Adipocyte (in vitro differentiated cells): ENCODE data around the gene PRR35.
A peak's percentile ranks its signal among the peaks of the same experiment; 100 is the strongest.

Experiments used
- DNase-seq: peaks from one replicate; pipeline ENCODE4 v3.0.0-alpha.2; 2015; ENCODE audit warnings: low read depth
- H3K27me3 ChIP-seq: replicated peaks from 2 replicates; pipeline ENCODE4 v1.7.0; 2013; ENCODE audit warnings: mild to moderate bottlenecking, low read length, moderate library complexity; ENCODE audit not compliant: control insufficient read depth, insufficient read depth
- H3K36me3 ChIP-seq: 2 replicates; pipeline ENCODE4 v1.7.0; 2013; ENCODE audit warnings: low read length, mild to moderate bottlenecking, moderate library complexity; ENCODE audit not compliant: control insufficient read depth, insufficient read depth, severe bottlenecking
- H3K4me1 ChIP-seq: 2 replicates; pipeline ENCODE4 v1.7.0; 2013; ENCODE audit warnings: mild to moderate bottlenecking, low read length, moderate library complexity; ENCODE audit not compliant: control insufficient read depth, insufficient read depth
- H3K4me3 ChIP-seq: 2 replicates; pipeline ENCODE4 v1.7.0; 2013; ENCODE audit warnings: mild to moderate bottlenecking, low read length, moderate library complexity
- H3K9ac ChIP-seq: 2 replicates; pipeline ENCODE4 v1.7.0; 2013; ENCODE audit warnings: mild to moderate bottlenecking, low read length, moderate library complexity
- H3K9me3 ChIP-seq: 2 replicates; pipeline ENCODE4 v1.7.0; 2013; ENCODE audit warnings: mild to moderate bottlenecking, low read length, moderate library complexity; ENCODE audit not compliant: control insufficient read depth

Gene PRR35

GRCh38 chr16:522320-523096, 37.7 kb upstream of the PRR35 start:
- no peak overlapping the region for H3K4me3 ChIP-seq
- peaks cover 24% of the 10 kb centered on the region for H3K4me1 ChIP-seq
- peaks cover 20% of the 10 kb centered on the region for H3K36me3 ChIP-seq
- no peaks in the 10 kb centered on the region for H3K27me3 ChIP-seq
- H3K9ac ChIP-seq = no peak overlapping the region
- no peaks in the 10 kb centered on the region for H3K9me3 ChIP-seq
- no peak for DNase-seq

GRCh38 chr16:523097-523741, 37.0 kb upstream of the PRR35 start:
- Histone ChIP-seq H3K9me3 (no peaks in the 10 kb centered on the region), H3K4me1 (peaks cover 24% of the 10 kb centered on the region), H3K27me3 (no peaks in the 10 kb centered on the region), H3K9ac (no peak overlapping the region), H3K36me3 (peaks cover 20% of the 10 kb centered on the region), H3K4me3 (no peak overlapping the region)
- no peak for DNase-seq

GRCh38 chr16:524274-525040, 35.7 kb upstream of the PRR35 start:
- peaks cover 16% of the 10 kb centered on the region for H3K36me3 ChIP-seq
- H3K9ac ChIP-seq = peak overlapping the region; percentile 34

GRCh38 chr16:525123-525519, 35.1 kb upstream of the PRR35 start:
- no peak for DNase-seq
- Histone ChIP-seq H3K36me3 (peaks cover 9% of the 10 kb centered on the region), H3K9ac (peak overlapping the region; percentile 98), H3K4me3 (peak overlapping the region; percentile 94), H3K27me3 (no peaks in the 10 kb centered on the region), H3K4me1 (peaks cover 36% of the 10 kb centered on the region), H3K9me3 (no peaks in the 10 kb centered on the region)

More at GRCh38 chr16:524274-525040, 35.7 kb upstream of the PRR35 start:
- Histone ChIP-seq H3K27me3 (no peaks in the 10 kb centered on the region), H3K4me3 (no peak overlapping the region), H3K9me3 (no peaks in the 10 kb centered on the region), H3K4me1 (peaks cover 30% of the 10 kb centered on the region)
- no peak for DNase-seq

DNA sequence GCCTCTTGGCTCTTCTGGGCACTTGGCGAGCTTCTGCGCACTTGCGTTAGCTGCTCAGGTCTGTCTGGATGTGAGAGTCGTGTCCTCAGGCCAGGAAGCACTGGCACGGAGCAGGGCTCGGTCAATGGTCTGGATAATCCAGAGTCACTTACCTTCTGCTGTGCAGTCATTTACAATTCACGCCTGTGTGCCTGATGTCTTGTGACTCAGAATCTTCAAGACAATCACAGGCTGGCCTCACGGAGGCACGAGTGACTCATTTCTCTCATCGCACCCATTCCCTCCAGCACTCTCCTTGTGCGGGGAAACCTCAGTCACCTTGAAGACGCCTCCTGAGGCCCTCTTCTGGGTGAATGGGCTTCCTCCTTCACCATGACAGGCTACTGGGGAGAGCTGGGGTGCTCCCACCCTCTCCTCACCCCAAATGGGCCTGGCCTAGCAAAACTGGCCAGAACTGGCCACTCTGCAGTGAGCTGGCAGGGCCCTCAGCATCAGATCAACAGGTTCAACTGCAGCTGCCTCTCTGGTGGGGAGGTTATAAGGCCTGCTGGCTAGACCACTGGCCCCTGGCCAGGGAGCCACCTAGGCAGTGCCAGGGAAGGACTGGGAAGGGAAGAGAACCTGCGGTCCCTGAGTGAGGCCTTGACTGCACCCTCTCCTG, 34.5 kb upstream of the PRR35 start:
- no peaks in the 10 kb centered on the region for H3K9me3 ChIP-seq
- no peaks in the 10 kb centered on the region for H3K27me3 ChIP-seq
- H3K9ac ChIP-seq = peak overlapping the region; percentile 98
- H3K4me1 ChIP-seq = peaks cover 41% of the 10 kb centered on the region
- peak; percentile 83 for DNase-seq
- H3K36me3 ChIP-seq = peaks cover 4% of the 10 kb centered on the region
- H3K4me3 ChIP-seq = peak overlapping the region; percentile 94

DNA sequence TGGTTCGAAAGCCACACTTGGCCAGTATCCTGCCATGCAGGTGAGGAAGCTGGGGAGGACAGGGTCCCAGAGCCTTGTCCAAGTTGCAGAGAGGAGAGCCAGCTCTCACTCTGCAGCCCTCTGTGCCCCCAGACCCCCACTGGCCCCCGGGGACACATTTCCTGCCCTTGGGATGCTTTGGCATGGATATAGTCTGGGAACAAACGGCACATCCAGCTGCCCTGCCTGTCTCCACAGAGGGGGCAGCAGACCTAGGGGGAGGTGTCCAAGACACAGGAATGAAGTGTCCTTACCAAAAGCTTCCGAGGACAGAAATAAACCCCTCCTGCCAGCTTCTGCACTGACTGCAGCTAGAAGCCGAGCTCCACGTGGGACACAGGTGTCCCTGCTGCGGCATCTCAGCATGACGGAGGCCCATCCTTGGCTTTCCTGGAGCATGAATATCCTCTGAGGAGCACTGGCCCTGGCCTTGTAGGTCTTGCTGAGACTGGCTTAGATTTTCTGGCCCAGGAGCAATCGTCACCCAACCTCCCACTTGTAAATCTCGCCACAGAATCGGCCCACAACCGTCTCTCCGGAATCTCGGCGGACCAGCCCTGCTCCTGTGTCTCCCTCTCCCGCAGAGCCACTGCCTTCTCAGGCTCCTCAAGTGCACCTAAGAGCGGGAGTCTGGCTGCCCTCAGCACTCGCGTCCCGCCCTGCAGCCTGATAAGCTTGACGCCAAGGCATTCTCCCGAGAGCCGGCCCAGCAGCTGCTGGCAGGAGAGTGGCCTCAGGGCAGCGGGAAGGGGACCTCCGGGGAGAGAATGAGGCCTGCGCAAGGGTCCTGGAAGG, 33.8 kb upstream of the PRR35 start:
- H3K36me3 ChIP-seq = no peaks in the 10 kb centered on the region
- peak overlapping the region; percentile 94 for H3K4me3 ChIP-seq
- H3K9me3 ChIP-seq = no peaks in the 10 kb centered on the region
- H3K27me3 ChIP-seq = no peaks in the 10 kb centered on the region
- peak overlapping the region; percentile 98 for H3K9ac ChIP-seq
- peak; percentile 76 for DNase-seq
- peaks cover 41% of the 10 kb centered on the region for H3K4me1 ChIP-seq

- peak within 1 kb of the TSS; percentile 98 for H3K9ac ChIP-seq
- peaks cover 41% of the 10 kb centered on the region for H3K4me1 ChIP-seq
- no peaks in the 10 kb centered on the region for H3K9me3 ChIP-seq
- no peaks in the 10 kb centered on the region for H3K36me3 ChIP-seq
- peak within 1 kb of the TSS; percentile 94 for H3K4me3 ChIP-seq
- no peaks in the 10 kb centered on the region for H3K27me3 ChIP-seq
- DNase-seq = peak; percentile 95
Observed at GRCh38 chr16:527015-527903, 32.9 kb upstream of the PRR35 start, which contains the start of gene CAPN15. Gene CAPN15 (plus strand): TSS chr16:527712. CDS start chr16:546839, 19,127 bp downstream.

- no peaks in the 10 kb centered on the region for H3K9me3 ChIP-seq
- no peaks in the 10 kb centered on the region for H3K36me3 ChIP-seq
- no peaks in the 10 kb centered on the region for H3K27me3 ChIP-seq
- peak overlapping the region; percentile 94 for H3K4me3 ChIP-seq
- peak overlapping the region; percentile 98 for H3K9ac ChIP-seq
- DNase-seq = peak; percentile 73
- peaks cover 41% of the 10 kb centered on the region for H3K4me1 ChIP-seq
Observed at GRCh38 chr16:528111-529011, 31.8 kb upstream of the PRR35 start.

DNA sequence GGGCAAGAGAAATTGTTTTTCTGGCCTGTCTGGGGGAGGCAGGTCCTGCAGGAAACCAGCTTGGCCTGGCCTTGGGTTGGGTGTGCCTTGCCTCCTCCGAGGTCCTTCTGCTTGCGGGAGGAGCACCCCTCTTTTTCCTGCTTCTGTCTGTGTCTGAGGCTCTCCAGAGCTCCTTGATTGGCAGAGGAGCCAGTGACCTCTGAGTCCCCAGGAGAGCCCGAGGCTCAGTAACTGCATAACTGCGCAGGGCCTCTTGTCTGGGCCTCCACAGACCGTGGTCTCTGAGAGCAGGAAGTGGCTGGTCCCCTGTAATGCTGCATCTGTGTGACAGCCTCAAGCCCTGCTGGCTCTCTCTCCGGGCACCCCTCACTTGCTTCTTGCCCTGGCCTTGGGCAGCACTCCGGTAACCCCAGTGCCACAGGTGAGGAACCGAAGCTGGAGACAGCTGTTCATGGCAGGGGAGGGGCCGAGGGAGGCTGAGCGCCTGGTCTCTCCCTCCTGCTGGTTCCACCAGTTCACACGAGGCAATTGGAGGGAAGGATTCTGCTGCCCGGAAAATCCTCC, 31.1 kb upstream of the PRR35 start:
- Histone ChIP-seq H3K36me3 (no peaks in the 10 kb centered on the region), H3K9me3 (no peaks in the 10 kb centered on the region), H3K4me3 (peak overlapping the region; percentile 94), H3K27me3 (no peaks in the 10 kb centered on the region), H3K4me1 (peaks cover 41% of the 10 kb centered on the region), H3K9ac (peak overlapping the region; percentile 98)
- no peak for DNase-seq
